ENCODE measurements around the gene ZNF143.
"Not testable (repeated sequence)": the region's sequence is repeated elsewhere in the genome, so short reads cannot be mapped to it uniquely, and the experiment has no call there.

ZNF143 gene

DNA sequence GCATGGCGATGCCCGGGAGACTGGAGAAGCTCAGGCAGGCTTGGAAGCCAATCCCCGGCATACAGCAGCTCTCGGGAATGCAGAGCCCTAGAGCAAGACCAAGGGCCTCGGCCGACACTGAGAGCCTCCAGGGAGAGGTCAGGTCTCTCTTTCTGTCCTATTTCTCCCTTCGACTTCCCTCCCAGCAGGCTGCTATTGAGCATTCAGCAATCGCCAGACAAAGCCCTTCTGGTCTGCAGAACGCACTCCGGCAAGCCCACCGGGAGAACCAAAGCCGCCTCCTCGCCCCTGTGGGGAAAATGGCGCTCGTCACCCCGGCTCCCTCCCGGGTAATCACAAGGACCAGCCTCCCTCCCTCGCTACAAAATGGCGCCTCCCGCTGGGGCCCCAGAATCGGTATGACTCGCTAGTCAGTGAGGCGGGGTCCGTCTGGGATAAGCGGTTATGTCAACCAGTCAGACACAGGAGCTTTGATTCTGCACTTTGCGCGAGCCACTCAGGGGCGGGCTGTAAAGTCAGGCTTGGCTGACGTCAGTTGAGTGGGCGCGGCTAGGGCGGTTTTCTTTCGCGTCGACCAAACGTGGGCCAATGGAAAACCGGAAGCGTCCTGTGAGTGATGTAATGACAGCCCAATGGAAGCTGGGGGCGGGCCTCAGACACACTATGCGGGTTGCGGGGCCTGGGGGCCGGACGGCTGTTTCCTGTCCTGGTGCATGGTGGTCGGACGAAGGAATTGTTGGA lies at the start of gene ZNF143:
Gene ZNF143, plus strand, starts transcription at position 691 of the 741 bp plus-strand sequence. CDS start 10,297 bp downstream, outside the sequence.
- peak; percentile 100 for DNase-seq (ENCODE audit: low read depth)

- no peak for DNase-seq (ENCODE audit: low read depth)
Measured at GRCh38 chr11:9428706-9429105, 32.1 kb upstream of the ZNF143 start.

DNA sequence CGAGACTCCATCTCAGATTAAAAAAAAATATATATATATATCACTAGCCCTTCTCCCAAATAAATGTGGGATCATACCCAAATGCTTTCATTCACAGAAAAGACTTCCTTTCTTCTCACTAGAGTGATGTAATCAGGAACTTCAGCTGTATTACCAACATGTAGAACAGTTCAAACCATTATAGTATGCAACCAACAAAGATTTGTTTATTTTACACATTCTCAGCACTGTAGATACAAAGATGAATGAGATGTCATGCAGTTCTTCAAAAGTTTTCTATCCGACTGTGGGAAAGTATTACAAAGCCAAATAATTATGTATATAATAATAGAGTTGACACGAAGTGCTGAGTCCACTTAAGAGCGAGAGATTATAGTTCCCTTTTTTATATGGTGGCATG lies 22.2 kb upstream of the ZNF143 start:
- no peak for DNase-seq (ENCODE audit: low read depth)

DNA sequence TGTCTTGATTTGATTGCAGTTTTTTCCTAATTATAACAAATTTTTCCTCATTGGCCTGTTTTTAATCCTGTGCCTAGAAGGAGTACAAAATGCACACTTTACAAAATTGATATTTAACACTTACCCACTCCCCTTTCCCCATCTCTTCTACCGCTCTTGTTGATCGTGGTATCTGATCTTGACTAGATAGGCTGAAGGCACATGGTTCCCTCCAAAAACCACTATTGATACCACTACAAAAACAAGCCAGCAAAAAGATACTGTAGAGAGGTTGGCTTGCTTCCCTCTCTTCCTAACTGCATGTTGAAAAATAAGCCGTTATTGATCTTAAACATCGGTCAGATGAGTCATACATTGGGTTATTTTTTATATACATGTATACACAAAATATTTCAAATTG lies 14.6 kb upstream of the ZNF143 start:
- DNase-seq (ENCODE audit: low read depth): no peak

DNA sequence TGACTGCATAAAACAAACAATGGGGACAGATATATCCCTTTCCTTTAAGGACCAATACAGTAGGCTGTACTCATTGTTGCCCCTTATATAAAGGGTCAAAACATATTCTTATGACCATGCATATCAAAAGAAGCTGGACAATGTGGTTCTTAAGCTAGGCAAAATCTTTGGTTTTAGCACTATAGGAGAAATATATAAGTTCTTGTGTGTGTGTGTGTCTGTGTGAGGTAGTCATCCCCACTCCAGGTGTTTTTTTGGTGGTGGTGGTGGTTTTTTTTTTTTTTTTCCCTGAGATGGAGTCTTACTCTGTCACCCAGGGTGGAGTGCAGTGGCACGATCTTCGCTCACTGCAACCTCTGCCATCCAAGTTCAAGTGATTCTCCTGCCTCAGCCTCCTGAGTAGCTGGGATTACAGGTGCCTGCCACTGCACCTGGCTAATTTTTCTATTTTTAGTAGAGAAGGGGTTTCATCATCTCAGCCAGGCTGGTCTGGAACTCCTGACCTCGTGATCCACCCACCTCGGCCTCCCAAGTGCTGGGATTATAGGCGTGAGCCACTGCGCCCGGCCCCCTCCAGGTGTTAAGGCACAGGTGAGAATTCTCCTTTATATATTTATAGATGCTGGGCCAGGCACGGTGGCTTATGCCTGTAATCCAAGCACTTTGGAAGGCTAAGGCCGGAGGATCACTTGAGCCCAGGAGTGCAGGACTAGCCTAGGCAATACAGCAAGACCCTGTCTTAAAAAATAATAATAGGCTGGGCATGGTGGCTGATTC lies 12.0 kb upstream of the ZNF143 start:
- no peak for DNase-seq (ENCODE audit: low read depth)

DNA sequence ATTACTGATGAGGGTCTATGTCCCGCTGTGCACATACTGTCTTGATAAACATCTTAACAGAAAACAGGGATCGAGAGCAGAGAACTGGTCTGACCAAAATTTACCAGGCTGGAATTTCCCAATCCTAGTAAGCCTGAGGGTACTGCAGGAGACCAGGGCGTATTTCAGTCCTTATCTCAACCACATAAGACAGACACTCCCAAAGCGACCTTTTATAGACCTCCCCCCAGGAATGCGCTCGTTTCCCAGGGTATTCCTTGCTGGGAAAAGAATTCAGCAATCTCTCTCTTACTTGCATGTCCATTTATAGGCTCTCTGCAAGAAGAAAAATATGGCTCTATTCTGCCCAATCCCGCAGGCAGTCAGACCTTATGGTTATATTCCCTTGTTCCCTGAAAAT lies 8.8 kb upstream of the ZNF143 start:
- DNase-seq (ENCODE audit: low read depth): not testable (repeated sequence)

GRCh38 chr11:9455722-9456121 lies 5.1 kb upstream of the ZNF143 start:
- no peak for DNase-seq (ENCODE audit: low read depth)

DNA sequence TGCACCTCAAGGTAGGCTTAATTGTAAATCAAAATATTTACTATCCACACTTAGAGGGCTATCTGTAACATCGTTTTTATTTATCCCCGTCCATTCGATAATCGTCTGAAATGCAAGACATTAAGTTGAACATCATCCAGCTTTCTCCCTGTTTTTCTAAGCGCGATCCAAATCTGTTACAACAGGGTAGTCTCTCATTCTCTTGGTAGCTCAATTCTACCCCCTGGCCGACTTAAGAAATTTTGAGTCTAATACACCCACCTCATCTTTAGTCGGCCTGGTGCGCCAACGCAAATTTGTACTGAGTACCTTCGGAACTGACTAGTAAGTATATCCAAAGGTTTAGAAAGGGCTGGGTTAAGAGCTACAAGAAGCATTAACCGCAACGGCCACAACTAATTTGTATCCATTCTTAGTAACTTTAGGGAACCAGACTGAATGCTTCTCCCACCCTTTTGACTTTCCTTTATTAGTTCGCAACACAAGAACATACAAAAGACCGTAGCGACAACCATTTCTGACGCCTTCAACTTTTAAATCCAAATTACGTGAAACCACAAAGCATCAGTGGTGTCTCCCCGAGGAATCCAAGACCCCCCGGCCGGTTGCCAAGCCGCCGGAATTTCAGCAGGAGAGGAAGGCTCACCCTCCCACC lies 1.0 kb upstream of the ZNF143 start:
- peak; percentile 76 for DNase-seq (ENCODE audit: low read depth)

DNA sequence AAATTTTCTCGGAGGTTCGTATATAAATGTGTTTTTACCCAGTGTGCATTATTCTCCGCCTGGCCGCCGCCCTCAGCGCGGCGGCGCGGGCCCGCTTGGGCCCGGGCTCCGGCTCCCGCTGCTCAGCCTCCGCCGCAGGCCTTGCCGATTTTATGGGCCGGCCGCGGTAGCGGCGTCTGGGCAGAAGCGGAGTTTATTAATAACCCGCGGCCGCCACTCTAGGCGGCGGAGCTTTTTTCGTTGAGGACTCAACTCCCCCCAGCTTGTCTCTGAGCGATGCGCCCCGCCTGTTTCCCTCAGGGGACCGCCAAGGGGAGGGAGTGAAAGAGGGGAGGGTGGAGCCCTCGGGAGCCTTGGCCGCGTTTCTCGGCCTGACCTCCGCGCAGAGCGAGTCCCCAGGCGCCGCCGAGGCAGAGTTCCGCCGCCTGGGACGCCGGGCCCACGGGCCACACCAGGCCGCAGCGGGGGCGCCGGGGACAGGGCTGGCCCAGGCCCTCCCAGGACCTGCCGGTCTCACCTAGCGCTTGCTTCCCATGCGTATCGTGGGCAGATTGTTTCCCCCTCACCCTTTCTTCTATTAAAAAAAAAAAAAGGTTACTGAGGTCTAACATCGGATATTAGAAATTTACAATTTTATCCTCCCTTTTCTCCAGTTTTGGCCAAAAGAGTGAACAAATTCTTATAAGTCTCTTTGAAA lies 399 bp downstream of the ZNF143 start:
- DNase-seq (ENCODE audit: low read depth): peak; percentile 96

GRCh38 chr11:9461760-9462134 lies 935 bp downstream of the ZNF143 start:
- DNase-seq (ENCODE audit: low read depth): no peak

- peak; percentile 13 for DNase-seq (ENCODE audit: low read depth)
Measured at GRCh38 chr11:9462172-9462799, 1.5 kb downstream of the ZNF143 start.

DNA sequence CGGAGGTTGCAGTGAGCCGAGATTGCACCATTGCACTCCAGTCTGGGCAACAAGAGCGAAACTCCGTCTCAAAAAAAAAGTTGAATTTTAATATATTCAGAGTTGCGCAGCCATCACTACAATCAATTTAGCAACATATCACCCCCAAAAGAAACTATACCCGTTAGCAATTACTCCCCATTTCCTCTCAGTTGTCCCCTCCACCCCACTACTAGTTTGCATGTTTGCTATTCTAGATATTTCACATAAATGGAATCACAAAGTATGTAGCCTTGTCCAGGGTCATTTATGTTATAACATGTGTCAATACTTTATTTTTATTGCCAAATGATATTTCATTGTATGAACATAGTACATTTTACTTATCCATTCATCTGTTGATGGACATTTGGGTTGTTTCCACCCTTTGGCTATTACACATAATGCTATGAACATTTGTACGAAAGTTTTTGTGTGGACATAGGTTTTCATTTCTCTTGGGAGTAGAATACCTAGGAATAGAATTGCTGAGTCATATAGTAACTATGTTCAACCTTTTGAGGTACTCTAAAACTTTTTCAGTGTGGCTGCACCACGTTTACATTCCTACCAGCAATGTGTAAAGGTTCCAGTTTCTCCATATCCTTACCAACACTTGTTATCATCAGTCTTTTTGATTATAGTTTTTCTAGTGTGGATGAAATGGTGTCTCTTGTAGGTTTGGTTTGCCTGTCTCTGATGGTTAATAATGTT lies 2.2 kb downstream of the ZNF143 start:
- no peak for DNase-seq (ENCODE audit: low read depth)

DNA sequence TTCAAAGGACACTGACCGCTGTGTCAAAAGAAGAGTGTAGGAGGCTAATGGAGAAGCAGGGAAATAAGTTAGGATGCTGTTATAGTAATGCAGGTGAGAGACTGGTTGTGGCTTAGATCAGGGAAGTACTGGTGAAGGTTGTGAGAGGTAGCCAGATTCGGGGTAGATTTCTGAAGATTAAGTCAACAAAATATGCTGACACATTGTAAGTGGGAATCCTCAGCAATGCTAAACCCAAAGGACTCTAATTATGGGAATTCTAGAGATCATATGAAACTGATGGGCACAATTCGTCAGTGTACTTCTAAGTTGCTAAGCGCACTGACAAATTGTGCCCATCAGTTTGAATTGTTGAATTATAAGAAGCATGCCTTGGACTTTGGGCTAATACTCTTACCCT lies 10.0 kb downstream of the ZNF143 start:
- no peak for DNase-seq (ENCODE audit: low read depth)

- no peak for DNase-seq (ENCODE audit: low read depth)
Measured at GRCh38 chr11:9473408-9473807, 12.6 kb downstream of the ZNF143 start.

DNA sequence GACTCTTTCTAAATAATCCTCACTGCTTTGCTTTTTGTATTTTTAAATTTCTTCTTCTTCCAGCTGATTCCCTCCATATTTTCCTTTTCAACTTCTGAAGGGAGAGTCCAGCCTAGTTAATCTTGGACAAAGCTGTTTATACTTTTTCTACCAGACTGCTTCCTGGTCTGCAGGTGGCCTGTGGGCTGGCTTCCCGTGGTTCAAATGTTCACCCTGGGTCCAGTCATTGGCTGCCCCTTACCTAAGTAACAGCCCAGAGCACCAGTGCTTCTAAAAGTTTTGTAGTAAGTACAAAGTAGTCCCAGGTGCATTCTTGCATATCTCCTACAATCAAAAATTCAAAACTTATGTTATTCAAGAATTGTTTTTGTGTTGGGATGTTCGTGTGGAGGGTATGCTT lies 19.1 kb downstream of the ZNF143 start:
- DNase-seq (ENCODE audit: low read depth): no peak

- peak; percentile 53 for DNase-seq (ENCODE audit: low read depth)
Measured at GRCh38 chr11:9489080-9489765, 28.4 kb downstream of the ZNF143 start.

DNA sequence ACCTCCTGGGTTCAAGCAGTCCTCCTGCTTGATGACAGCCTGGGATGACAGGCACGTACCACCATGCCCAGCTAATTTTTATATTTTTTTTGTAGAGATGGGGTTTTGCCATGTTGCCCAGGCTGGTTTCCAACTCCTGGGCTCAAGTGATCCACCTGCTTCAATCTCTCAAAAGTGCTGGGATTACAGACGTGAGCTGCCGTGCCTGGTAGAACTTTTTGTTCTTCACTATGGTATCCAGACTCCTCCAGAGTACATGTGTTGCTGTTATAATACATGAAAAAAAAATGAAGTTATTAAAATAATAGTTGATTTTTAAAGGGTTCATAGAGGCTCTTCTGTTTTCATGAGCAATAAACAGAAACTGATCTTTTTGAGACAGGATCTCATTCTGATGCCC lies 29.6 kb downstream of the ZNF143 start:
- DNase-seq (ENCODE audit: low read depth): no peak

DNA sequence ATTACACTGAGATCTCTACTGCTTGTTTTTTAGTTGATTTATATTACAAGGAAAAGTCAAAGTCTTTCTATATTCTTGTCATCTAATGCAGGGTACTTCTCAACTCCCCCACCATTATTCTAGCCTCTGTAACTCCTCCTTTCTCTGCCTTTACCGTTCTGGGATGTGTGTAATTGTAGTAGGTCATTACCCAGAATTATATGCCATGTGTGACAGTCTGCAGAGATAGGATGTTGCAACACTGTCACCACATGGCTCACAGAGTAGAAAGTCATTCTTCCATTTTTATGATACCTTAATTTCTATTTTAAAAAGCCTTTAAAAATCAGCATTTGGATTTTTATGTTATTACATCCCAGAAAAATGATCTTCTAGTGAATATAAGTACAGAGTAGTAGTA lies 32.7 kb downstream of the ZNF143 start:
- DNase-seq (ENCODE audit: low read depth): no peak

DNA sequence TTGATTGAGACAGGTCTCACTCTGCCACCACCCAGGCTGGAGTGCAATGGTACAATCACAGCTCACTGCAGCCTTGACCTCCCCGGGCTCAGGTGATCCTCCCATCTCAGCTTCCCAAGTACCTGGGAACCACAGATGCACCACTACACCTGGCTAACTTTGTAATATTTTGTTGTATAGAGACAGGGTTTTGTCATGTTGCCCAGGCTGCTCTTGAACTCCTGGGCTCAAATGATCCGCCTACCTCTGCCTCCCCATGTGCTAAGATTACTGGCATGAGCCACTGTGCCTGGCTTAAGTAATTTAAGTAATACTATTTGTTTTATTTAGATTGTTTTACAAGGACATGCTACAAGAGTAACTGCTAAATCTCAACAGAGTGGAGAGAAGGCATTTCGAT lies 33.5 kb downstream of the ZNF143 start:
- DNase-seq (ENCODE audit: low read depth): no peak

- no peak for DNase-seq (ENCODE audit: low read depth)
Measured at GRCh38 chr11:9495803-9496514, 35.1 kb downstream of the ZNF143 start.
